Stimulated activated CD8-positive, alpha-beta memory T cell treated with anti-CD3 and anti-CD28 coated beads, Interleukin-7, amount 100 ng/mL, for 48 hours (primary cell): Measurements from ENCODE around the gene KERA.

Experiments
- DNase-seq, 2 donors: peaks; one replicate each; pipeline ENCODE4 v3.0.0-alpha.2; 2020; ENCODE audit warnings: low read depth in 1 of 2; ENCODE audit errors: extremely low read depth in 1 of 2

Gene KERA

DNA sequence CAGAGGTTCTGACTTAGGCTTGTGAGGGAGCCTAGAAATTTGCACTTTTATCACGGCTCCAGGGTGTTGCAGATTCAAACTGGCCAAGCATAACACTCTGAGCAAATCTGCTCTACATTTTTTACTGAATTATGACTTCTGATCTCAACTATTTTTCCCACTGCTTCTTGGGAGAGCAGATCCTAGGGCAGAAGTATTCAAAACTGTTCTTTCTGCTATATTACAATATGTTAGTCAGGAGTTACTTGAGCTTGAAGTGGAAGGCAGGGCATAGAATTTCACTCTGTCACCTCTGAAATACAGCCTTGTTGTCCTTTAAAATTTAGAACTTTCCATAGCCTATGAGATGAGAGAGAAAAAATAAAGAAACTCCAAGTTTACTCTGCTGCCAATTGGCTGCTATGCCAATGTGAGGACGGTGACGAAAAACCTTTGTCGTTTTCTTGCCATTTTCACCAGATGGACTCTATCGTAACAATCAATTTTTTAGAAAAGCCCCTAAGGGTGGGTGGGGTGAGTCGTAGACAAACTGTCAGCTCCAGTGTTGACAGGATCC lies 16.4 kb upstream of the KERA start:
- no peak for DNase-seq

DNA sequence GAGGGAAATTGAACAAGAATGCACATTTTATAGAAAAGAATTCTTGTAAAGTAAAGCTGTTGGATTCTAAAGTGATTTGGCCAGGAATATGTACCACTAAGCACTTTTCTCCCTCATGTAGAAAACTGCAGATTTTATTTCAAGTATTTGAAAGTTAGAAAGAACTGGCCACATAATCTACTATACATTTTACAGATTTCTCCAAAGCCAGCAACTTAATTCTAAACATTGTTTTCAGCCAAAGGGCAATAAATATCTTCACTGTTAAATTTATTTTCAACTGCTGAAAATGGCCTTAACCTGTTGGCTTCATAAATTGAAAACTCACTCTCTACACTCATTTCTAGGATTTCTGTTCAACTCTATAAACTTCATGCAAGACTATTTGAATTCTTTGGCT lies 15.6 kb upstream of the KERA start:
- no peak for DNase-seq

GRCh38 chr12:91072931-91073330 lies 15.1 kb upstream of the KERA start:
- no peak for DNase-seq

DNA sequence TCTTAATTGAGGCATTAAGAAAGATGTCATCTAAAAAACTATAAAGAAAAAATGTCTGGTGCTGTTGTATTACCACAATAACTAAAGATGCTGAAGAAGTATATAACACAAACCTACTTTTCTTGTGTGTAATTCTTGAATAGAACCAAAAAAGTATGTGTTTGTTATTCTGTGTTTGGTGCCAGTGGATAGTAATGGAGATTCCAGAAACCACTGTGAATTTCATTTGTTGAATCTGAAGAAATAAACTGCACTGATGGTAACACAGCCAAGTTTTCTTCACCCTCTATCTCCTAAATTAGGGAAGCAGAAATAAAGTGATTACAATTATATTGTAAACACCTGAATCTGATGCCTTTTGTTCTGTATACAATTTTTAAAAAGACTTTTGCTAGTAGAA lies 13.1 kb upstream of the KERA start:
- DNase-seq, result no peak

- DNase-seq, result no peak
Measured at GRCh38 chr12:91065396-91065795, 7.6 kb upstream of the KERA start.

DNA sequence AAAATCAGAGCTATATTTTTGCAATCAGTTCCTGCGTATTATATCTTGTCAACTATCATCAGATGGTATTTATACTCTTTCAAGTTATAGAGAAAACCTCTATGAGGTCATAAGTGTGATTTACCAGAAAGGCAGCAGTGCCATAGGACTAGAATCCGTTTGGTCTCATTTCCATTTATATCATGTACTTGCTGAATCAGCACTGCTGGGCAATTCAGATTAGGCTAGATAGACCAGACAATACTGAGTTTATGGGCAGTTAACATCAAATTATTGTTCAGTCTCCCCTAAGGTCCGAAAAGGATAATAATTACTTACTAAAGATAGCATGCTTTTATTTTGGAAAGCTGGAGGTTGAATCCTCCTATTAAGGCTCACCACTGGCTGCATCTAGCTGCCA lies 6.8 kb upstream of the KERA start:
- DNase-seq, result no peak

DNA sequence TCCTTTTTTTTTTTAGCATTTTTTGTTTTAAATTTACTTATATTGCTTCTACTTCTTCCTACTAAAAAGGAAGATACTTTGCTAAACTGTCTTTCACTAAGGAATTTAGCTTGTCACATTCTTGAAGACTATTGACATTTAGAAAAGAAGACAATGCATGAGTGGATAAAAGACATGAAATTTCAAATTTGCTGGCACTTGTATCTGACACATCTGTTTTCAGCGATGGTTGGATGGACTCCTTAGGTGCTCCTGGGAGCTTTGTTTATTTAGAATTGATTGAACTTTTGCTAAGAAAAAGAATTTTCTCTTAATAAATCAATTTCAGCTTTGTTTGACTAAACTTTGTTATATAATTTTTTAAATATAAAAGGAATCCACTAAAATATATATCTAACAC lies 3.3 kb upstream of the KERA start:
- no peak for DNase-seq

GRCh38 chr12:91059211-91059610 lies 1.4 kb upstream of the KERA start:
- no peak for DNase-seq

DNA sequence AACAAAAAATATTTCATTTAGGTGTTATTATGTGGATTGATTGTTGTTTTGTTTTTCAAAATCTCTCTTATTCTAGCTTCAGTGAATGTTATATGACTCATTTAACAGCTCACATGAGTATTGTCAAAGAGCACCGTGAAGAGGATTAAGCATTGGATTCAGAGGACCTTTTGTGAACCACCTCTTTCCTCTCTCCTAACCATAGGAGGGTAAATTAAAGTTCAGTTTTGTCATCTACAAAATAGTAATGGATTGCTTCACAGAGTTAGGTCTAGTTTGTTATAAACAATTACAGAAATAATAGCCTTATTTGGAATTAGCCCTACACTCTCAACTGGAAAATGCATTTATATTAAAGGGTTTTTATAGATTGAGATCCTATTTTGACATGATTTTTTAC lies 962 bp upstream of the KERA start:
- no peak for DNase-seq

DNA sequence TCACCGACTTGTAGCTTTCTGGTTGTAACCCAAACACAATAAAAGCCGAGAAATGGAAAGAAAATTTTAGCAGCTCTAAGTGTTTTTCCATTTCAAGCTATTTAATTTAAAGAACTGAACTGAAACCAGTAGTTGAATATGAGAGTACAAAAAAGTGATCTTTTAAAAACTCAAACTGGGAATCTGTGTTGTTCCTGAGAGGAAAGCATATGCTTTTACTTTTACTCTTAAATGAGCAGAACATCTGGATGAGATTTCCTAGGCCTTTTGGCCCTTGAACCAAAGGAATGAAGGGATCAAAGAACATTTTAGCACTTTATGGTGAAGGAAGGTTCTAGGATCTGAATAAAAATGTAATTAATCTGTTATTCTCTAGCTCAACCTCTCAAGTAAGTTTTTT lies 1.3 kb downstream of the KERA start:
- DNase-seq, result no peak

- DNase-seq, result no peak
Measured at GRCh38 chr12:91055976-91056375, 1.8 kb downstream of the KERA start.

GRCh38 chr12:91053951-91054715 lies 3.7 kb downstream of the KERA start:
- DNase-seq, result no peak

- no peak for DNase-seq
Measured at GRCh38 chr12:91052026-91052425, 5.8 kb downstream of the KERA start.

- DNase-seq, result no peak
Measured at GRCh38 chr12:91044586-91044985, 13.2 kb downstream of the KERA start.

DNA sequence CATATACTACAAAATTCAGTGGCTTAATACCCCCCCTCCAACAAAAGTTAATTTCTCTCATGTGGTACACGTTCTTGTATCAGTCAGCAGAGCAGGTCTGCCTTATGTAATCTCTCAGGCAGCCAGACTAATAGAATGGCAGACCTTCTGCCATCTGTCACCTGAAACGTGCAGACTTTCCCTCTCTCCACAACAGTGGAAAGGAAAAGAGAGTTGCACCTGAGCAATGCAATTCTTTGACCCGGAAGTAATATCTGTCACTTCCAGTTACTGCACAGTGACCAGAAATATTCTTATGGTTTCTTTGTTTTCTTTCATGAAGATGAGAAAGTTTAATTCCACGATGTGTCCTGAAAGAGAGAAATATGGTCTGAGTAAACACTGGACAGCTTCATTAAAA lies 14.4 kb downstream of the KERA start:
- DNase-seq, result no peak

- no peak for DNase-seq
Measured at GRCh38 chr12:91040096-91040755, 17.6 kb downstream of the KERA start.

- no peak for DNase-seq
Measured at GRCh38 chr12:91037276-91037675, 20.5 kb downstream of the KERA start.

DNA sequence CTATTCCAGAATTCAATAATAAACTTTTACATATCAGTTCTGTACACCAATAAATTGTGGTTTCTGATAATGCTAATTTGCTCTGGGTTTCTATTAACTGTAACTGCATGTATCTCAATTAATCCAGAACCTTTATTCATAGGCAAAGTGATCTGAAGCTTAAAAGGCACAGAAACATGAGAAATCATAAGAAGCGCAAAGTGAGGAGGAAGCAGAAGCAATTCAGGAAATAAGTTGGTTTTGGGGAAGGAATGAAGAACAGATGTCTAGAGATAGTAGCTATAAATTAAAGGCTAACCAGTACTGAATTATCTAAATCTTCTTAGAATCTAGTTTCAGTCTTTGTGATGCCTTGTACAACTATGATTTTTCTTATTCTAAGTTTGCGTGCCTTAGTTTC lies 24.6 kb downstream of the KERA start:
- DNase-seq, result no peak

- no peak for DNase-seq
Measured at GRCh38 chr12:91023326-91024004, 34.4 kb downstream of the KERA start.

GRCh38 chr12:91021076-91021475 lies 36.7 kb downstream of the KERA start:
- no peak for DNase-seq

DNA sequence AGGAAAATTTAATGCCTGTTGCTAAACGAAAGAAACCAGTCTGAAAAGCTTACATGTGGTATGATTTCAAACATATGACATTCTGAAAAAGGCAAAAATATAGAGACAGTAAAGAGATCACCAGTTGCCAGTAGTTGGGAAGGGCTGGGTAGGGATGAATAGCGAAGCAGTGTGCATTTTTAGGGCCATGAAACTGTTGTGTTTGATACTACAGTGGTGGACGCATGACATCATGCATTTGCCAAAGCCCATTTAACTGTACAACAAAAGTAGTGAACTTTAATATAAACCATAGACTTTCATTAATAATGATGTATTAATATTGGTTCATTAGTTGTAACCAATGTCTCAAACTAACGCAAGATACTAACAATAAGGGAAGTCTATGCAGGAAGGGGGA lies 38.4 kb downstream of the KERA start:
- DNase-seq, result no peak
